ENCODE data around the gene ING3. TPM values are rescaled to one million over a fixed set of nuclear protein-coding genes. Genes with fewer than 3 reads are reported as not detected.

The ING3 gene
- total RNA-seq, 2 donors from 2014 or later: 12.6 to 14.9 TPM

- no peak for TF ChIP-seq CTCF (conservative IDR thresholded peaks at IDR 0.05)
- Mint-ChIP-seq H3K4me3 (no peak overlapping the region), H3K27me3 (ENCODE audit: insufficient read depth) (no peaks in the 10 kb centered on the region), H3K27ac (no peak overlapping the region), H3K36me3 (ENCODE audit: low read depth) (peaks cover 22% of the 10 kb centered on the region), H3K4me1 (peaks cover 7% of the 10 kb centered on the region), H3K9me3 (no peaks in the 10 kb centered on the region)
- H3K4me1 ChIP-seq (ENCODE audit: control insufficient read depth, insufficient read depth, low read length): no peaks in the 10 kb centered on the region
- no peak for DNase-seq
- H3K9ac ChIP-seq (ENCODE audit: extremely low read depth, low read length, poor library complexity, severe bottlenecking): no peak overlapping the region
- H3K4me3 ChIP-seq (ENCODE audit: low read length): no peak overlapping the region
- H3K36me3 ChIP-seq (ENCODE audit: control insufficient read depth, insufficient read depth, low read length): peaks cover 21% of the 10 kb centered on the region
- H3K27me3 ChIP-seq (ENCODE audit: control insufficient read depth, insufficient read depth, low read length, poor library complexity, severe bottlenecking): no peaks in the 10 kb centered on the region
- WGBS, 2 experiments (ENCODE audit: insufficient coverage in 1 of 2, insufficient read length in 1 of 2): 84% methylated on average over 1 of the region's 1 CpG; no CpG with 5 or more reads in 1 of the 2 experiments
- no peaks in the 10 kb centered on the region for H3K9me3 ChIP-seq (ENCODE audit: control insufficient read depth, low read length)
- no peak overlapping the region for H3K27ac ChIP-seq (ENCODE audit: low read depth, low read length)
Measured at GRCh38 chr7:120961638-120962173, 11.1 kb downstream of the ING3 start.

GRCh38 chr7:120964088-120964487 lies 13.5 kb downstream of the ING3 start:
- H3K4me1 Mint-ChIP-seq: peaks cover 7% of the 10 kb centered on the region
- Histone ChIP-seq H3K9ac (ENCODE audit: extremely low read depth, low read length, poor library complexity, severe bottlenecking) (no peak overlapping the region), H3K4me3 (ENCODE audit: low read length) (no peak overlapping the region), H3K9me3 (ENCODE audit: control insufficient read depth, low read length) (no peaks in the 10 kb centered on the region), H3K36me3 (ENCODE audit: control insufficient read depth, insufficient read depth, low read length) (peaks cover 33% of the 10 kb centered on the region), H3K4me1 (ENCODE audit: control insufficient read depth, insufficient read depth, low read length) (no peaks in the 10 kb centered on the region), H3K27ac (ENCODE audit: low read depth, low read length) (no peak overlapping the region), H3K27me3 (ENCODE audit: control insufficient read depth, insufficient read depth, low read length, poor library complexity, severe bottlenecking) (no peaks in the 10 kb centered on the region)
- no peaks in the 10 kb centered on the region for H3K9me3 Mint-ChIP-seq
- TF ChIP-seq CTCF (conservative IDR thresholded peaks at IDR 0.05): no peak
- H3K27me3 Mint-ChIP-seq (ENCODE audit: insufficient read depth): no peaks in the 10 kb centered on the region
- DNase-seq: no peak
- no peak overlapping the region for H3K4me3 Mint-ChIP-seq
- H3K36me3 Mint-ChIP-seq (ENCODE audit: low read depth): peaks cover 23% of the 10 kb centered on the region
- 100% methylated on average over 1 of the region's 1 CpG; no CpG with 5 or more reads in 1 of the 2 experiments for WGBS, 2 experiments (ENCODE audit: insufficient coverage in 1 of 2, insufficient read length in 1 of 2)
- no peak overlapping the region for H3K27ac Mint-ChIP-seq

GRCh38 chr7:120966961-120967360 lies 16.4 kb downstream of the ING3 start:
- no peak overlapping the region for H3K9ac ChIP-seq (ENCODE audit: extremely low read depth, low read length, poor library complexity, severe bottlenecking)
- H3K4me3 ChIP-seq (ENCODE audit: low read length): no peak overlapping the region
- Mint-ChIP-seq H3K9me3 (no peaks in the 10 kb centered on the region), H3K4me1 (no peaks in the 10 kb centered on the region), H3K27ac (no peak overlapping the region), H3K27me3 (ENCODE audit: insufficient read depth) (no peaks in the 10 kb centered on the region), H3K4me3 (no peak overlapping the region), H3K36me3 (ENCODE audit: low read depth) (peaks cover 34% of the 10 kb centered on the region)
- H3K27me3 ChIP-seq (ENCODE audit: control insufficient read depth, insufficient read depth, low read length, poor library complexity, severe bottlenecking): no peaks in the 10 kb centered on the region
- DNase-seq: no peak
- H3K36me3 ChIP-seq (ENCODE audit: control insufficient read depth, insufficient read depth, low read length): peaks cover 53% of the 10 kb centered on the region
- no peak for TF ChIP-seq CTCF (conservative IDR thresholded peaks at IDR 0.05)
- no peaks in the 10 kb centered on the region for H3K4me1 ChIP-seq (ENCODE audit: control insufficient read depth, insufficient read depth, low read length)
- no peak overlapping the region for H3K27ac ChIP-seq (ENCODE audit: low read depth, low read length)
- no peaks in the 10 kb centered on the region for H3K9me3 ChIP-seq (ENCODE audit: control insufficient read depth, low read length)
